GM21723 (cell line): Measurements from ENCODE around the gene DLG4.
A peak's percentile ranks its signal among the peaks of the same experiment; 100 is the strongest.
"Not testable (repeated sequence)": the region's sequence is repeated elsewhere in the genome, so short reads cannot be mapped to it uniquely, and the experiment has no call there.

ENCODE experiments used
- ATAC-seq: cut with Tn5 transposase; IDR thresholded peaks from one replicate; pipeline ENCODE4 v1.9.1; 2021; ENCODE audit warnings: mild to moderate bottlenecking, moderate library complexity; ENCODE audit not compliant: unreplicated experiment

DLG4 gene

GRCh38 chr17:7249830-7250229 lies 30.2 kb upstream of the DLG4 start:
- ATAC-seq: no peak

- no peak for ATAC-seq
Observed at GRCh38 chr17:7249214-7249613, 29.6 kb upstream of the DLG4 start.

GRCh38 chr17:7248796-7249195 lies 29.2 kb upstream of the DLG4 start:
- no peak for ATAC-seq

GRCh38 chr17:7246779-7247178 lies 27.1 kb upstream of the DLG4 start:
- ATAC-seq: no peak

- ATAC-seq: not testable (repeated sequence)
Observed at GRCh38 chr17:7243838-7244237, 24.2 kb upstream of the DLG4 start.

DNA sequence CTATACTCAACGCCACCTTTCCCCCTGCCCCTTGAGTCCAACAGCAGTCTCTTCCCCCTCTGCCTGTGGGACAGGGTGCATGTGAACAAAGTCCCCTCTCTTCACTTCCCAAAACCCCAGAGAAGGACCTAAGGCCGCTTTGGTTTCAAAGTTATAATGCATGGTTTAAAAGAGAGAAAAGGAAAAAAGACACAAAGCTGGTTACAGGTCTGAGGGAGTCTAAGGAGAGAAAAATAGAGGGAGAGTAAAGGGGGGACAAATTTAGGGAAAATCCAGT lies 23.8 kb upstream of the DLG4 start:
- no peak for ATAC-seq

DNA sequence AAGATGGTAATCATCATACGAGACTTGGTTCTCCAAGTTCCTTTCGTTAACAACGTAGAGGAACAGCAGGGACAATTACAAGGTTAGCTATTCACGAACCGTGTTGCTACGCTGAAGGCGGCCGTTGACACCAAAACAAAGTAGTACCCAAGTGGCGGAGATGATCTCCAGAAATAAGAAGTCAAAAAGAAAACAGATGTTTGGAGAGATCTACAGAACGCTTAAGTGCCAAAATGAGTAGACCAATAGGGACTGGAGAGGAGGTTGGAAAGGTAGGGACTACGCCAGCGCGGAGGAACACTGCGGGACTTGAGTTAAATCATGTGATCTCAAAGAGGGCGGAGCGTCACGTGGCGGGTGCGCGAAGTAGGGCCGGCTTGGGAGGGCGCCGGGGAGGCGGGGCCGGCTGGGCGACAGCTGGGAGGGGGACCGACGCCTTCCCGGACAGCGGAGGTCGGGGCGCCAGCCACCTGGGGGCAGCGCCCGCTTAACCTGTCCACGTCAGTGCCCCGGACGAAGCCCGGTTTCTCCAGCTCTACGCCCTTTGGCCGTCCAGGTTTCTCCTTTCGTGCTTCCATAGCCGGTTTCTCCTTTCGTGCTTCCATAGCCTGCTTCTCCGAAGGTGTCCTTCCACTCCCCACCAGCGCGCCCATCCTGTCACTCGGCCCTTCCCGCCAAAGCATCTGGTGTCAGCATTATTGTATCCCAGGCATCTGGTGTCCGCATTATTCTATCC lies 23.2 kb upstream of the DLG4 start:
- ATAC-seq: peak; percentile 38

DNA sequence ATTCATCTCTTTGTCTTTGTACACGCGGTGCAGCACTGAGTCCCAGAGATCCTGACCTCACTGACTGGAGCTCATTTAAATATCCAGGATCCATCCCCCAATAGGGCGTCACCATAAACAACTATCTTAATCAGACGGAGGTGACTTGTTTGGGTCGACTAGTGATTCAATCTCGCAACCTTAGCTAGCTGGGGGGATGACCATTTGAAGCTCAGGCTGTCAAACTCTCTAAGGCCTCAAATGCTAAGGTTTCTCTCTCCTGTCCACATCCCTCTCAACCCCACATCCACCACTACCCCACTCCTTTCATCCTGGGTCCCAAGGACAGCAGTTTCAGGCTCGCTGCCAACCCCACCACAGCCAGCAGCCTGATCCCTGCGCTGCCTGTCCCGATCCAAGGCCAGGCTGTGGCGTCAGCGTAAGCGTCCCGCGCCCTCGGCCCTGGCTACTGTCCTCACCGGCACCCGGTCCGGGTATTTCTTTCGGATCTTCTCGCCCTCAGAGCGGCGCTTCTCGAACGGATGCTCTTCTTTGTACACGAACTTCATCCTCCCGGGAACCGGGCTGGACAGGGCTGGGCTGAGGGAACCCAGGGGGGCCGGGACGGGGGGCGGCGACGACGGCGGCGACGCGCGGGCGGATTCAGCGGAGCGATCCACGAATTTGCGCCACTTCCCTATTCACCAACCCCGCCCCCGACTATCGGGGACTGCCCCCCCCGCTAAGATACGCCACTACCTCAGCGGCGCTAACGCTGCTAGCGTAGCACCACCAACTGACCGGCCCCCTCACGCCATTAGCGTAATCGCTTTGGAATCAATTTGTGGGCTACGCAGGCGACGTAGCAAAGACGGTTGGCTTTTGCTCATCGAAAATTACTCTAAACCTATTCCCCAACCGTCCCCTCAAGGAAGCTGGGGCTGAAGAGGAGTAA lies 22.4 kb upstream of the DLG4 start, which contains the start of gene GABARAP:
Gene GABARAP (minus strand): TSS at position 667 of the 934 bp plus-strand sequence. CDS start 119 bp downstream, at position 548.
- no peak for ATAC-seq

DNA sequence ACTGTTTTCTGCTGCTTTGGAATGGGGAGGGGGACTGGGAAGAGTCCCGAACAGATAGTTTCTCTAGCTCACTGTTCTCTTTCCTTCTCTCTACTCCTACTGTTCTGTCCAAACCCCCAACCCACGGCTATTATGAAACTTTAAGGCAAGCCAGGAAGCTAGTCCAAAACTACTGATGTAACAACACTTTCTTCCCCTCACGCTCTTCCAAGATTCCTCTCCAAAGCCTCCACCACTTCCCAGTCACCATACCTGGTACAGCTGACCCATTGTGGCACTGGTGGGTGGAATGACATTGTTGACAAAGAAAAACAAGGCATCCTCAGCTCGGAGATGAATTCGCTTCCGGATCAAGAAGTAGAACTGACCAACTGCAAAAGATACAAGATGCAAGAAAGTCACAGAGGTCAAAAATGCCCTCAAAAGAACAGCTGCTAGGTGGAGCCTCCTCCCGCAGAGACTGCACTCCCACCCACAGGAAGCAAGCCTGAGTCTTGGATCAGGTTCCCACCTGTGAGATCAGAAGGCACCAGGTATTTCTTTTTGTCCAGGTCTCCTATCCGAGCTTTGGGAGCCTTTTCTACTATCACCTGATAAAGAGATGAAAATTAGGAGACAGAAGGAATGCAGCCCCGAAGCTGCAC lies 21.6 kb upstream of the DLG4 start:
- ATAC-seq: no peak

GRCh38 chr17:7240375-7240774 lies 20.7 kb upstream of the DLG4 start:
- ATAC-seq: no peak

GRCh38 chr17:7239091-7240027 lies 19.7 kb upstream of the DLG4 start, which contains the start of gene PHF23:
TSS of gene PHF23 (minus strand) at chr17:7239457. CDS start at chr17:7239279, 178 bp downstream.
- peak; percentile 49 for ATAC-seq

GRCh38 chr17:7238420-7239090 lies 18.9 kb upstream of the DLG4 start:
- no peak for ATAC-seq

- no peak for ATAC-seq
Observed at GRCh38 chr17:7237761-7238419, 18.3 kb upstream of the DLG4 start.

DNA sequence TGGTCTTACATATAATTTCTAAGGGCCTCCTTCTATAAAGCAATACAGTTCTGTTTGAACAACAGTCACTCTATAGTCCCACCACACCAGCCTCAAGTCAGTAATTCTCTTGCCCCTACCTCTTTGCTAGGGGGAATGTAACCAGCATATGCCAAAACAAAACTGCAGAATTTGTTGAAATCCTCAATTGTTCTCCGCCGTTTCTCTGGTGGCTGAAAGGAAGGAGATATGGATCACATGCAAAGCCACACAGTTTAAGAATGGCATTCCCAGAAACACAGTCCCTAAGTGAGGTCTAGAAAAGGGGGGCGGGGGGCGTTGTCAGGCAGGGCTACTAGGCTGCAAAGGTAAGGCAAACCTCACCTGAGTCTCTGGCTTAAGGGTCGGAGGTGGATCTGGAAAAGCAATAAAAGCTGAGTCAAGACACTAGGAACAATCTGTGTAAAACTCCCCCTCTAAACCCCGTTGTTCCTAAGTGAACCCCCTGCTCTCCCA lies 17.7 kb upstream of the DLG4 start:
- ATAC-seq: no peak

DNA sequence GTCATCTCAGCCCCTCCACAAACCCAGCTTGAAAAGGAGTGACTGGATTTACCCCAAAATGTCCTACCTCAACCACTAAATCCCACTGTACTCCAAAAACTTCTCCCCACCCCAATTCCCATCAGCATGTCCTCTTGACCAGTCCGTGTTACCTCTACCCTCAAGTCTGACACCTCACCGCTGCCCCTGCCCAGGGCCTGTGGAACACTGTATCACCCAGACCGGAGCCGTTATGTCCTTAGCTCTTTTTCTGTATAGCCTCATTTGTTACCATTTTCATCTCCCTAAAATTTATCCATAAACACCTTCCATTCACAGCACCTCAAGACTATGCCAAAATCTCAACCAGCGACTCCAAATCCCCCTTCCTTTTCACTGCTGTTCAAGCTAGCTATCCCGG lies 17.2 kb upstream of the DLG4 start:
- ATAC-seq: no peak

DNA sequence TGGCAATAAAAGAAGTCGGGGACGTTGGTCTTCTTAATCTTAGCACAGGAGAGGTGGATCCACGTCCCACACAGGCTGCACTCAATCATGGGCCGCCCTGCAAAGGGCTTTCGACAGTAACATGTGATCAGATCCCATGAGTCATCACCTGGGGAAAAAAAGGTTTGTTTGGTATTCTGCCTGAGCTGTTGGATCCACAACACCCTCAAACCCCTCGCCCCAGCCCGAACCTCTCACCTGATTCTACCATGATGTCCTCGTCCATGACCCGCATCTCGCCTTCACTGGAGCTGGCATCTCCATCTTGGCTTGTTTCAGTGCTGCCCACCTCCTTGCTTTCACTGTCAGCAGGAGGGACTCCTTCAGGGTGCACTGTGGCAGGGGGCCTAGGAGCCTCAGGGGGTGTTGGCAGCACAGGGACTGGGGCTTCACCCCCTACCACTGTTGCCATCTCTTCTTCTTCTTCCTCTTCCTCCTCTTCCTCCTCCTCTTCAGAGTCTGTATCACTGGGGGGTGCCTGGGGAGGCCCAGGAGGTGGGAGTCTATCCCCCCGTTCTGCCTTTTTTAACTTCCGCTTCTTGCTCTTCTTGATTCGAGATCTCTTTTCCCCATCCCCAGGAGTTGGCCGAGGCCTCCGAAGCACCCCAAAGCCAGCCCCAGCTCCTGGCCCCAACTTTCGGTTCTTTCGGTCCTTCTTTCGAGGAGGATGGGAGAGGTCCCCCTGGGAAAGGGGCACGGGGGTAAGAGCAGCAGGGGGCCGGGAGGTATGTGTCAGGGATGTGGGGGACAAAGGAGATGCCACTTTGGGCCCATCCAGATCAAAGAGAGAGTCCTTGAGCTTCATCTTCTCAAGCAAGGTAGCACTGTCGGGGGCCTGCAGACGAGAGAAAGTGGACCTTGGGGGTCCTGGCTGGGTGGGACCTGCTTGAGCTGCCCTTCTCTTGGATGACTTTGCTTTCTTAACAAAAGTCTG lies 16.3 kb upstream of the DLG4 start:
- ATAC-seq: no peak

GRCh38 chr17:7234083-7234951 lies 14.7 kb upstream of the DLG4 start, which contains the start of gene DVL2:
TSS of gene DVL2 (minus strand) at chr17:7234517. CDS start at chr17:7234262, 255 bp downstream.
- peak; percentile 45 for ATAC-seq
